Tibial nerve (tissue), 4 donors: ENCODE results near the gene CENPM.

Experiments used
- EP300 ChIP-seq, 2 donors: sonication (generic); formaldehyde crosslinking; IDR thresholded peaks; one replicate each; pipeline ENCODE4 v1.6.1; 2017; ENCODE audit warnings: antibody characterized with exemption in 2 of 2, mild to moderate bottlenecking in 1 of 2
- POLR2A ChIP-seq, 2 donors: fragments of 450-650 bp; IDR thresholded peaks; one replicate each; pipeline ENCODE4 v1.6.1; 2017; ENCODE audit warnings: antibody characterized with exemption in 2 of 2, mild to moderate bottlenecking in 2 of 2, moderate library complexity in 2 of 2
- TF ChIP-seq, protein P1 (sequence below), 5 experiments: fragments of 200-600 bp in 3 of 5; fragments of 450-650 bp in 2 of 5; sonication (generic) in 3 of 5; IDR thresholded peaks; one replicate each; pipeline ENCODE4 v1.5.1; 2016 to 2019; ENCODE audit warnings: antibody characterized with exemption in 5 of 5, mild to moderate bottlenecking in 3 of 5, moderate library complexity in 2 of 5

DNA sequence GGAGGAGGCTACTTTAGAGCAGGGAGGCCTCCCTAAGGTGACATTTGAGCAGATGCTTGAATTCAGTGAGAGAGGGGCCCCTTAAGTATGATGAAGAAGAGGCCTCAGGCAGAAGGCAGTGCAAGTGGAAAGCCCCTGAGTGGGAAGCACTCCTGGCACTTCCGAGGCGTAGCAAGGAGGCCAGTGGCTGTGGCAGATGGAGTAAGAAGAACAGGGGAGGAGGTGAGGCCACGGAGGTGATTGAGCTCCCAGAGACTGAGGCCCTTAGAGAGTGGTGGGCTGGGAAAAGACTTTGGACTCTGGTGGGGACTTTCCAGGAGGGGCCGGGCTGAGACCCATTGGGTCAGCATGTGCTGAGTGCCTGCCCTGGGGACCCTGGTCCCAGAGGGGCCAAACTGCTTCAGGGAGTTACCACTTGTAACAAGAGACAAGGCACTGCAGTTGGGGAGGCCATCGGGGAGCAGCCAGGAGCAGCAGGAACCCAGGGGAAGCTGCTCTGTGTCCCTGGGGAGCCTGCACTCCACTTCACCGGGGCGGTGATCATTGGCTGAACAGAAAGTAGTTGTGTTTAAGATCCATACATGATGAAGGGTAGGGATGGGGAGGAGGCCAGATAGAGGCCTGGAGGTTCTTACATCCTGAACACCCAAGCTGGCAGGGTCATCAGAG, 2.5 kb upstream of the CENPM start:
- TF ChIP-seq, protein P1, sequence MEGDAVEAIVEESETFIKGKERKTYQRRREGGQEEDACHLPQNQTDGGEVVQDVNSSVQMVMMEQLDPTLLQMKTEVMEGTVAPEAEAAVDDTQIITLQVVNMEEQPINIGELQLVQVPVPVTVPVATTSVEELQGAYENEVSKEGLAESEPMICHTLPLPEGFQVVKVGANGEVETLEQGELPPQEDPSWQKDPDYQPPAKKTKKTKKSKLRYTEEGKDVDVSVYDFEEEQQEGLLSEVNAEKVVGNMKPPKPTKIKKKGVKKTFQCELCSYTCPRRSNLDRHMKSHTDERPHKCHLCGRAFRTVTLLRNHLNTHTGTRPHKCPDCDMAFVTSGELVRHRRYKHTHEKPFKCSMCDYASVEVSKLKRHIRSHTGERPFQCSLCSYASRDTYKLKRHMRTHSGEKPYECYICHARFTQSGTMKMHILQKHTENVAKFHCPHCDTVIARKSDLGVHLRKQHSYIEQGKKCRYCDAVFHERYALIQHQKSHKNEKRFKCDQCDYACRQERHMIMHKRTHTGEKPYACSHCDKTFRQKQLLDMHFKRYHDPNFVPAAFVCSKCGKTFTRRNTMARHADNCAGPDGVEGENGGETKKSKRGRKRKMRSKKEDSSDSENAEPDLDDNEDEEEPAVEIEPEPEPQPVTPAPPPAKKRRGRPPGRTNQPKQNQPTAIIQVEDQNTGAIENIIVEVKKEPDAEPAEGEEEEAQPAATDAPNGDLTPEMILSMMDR (IDR thresholded peaks at IDR 0.05), result no peak
- TF ChIP-seq POLR2A (IDR thresholded peaks at IDR 0.05) (no peak), EP300 (IDR thresholded peaks at IDR 0.05) (no peak)
